DND-41 (cell line): ENCODE data around the gene CHERP.

Experiments
- ATAC-seq: fragments of 200-7000 bp; cut with Tn5 transposase; 3 replicates; pipeline ENCODE4 v1.9.1; 2021; ENCODE audit warnings: low read depth; ENCODE audit not compliant: insufficient read depth
- DNase-seq: peaks from one replicate; pipeline ENCODE4 v3.0.0-alpha.2; 2020
- H2AFZ ChIP-seq: 2 replicates; pipeline ENCODE4 v1.6.0; 2012; ENCODE audit warnings: low read depth, low read length
- H3K27ac ChIP-seq: 2 replicates; pipeline ENCODE4 v1.5.1; 2012; ENCODE audit warnings: low read length, inconsistent platforms
- H3K27me3 ChIP-seq: fragments of 200-600 bp; sonication (generic); 2 replicates; pipeline ENCODE4 v1.6.0; 2012; ENCODE audit warnings: low read length, mild to moderate bottlenecking, inconsistent platforms; ENCODE audit not compliant: insufficient read depth, poor library complexity
- H3K36me3 ChIP-seq: 2 replicates; pipeline ENCODE4 v1.5.1; 2012; ENCODE audit warnings: low read length, inconsistent platforms; ENCODE audit not compliant: insufficient read depth
- H3K4me1 ChIP-seq: 2 replicates; pipeline ENCODE4 v1.5.1; 2012; ENCODE audit warnings: mild to moderate bottlenecking, low read length; ENCODE audit not compliant: insufficient read depth
- H3K4me2 ChIP-seq: 2 replicates; pipeline ENCODE4 v1.6.0; 2012; ENCODE audit warnings: mild to moderate bottlenecking, moderate library complexity, low read length, inconsistent platforms; ENCODE audit not compliant: insufficient read depth
- H3K4me3 ChIP-seq, 2 experiments: fragments of 200-600 bp in 1 of 2; shearing (Covaris generic) in 1 of 2; 2 replicates each; pipeline ENCODE4 v1.5.1; 2012 to 2016; ENCODE audit warnings: inconsistent platforms in 2 of 2, low read length in 2 of 2, mild to moderate bottlenecking in 2 of 2, low read depth in 1 of 2, moderate library complexity in 1 of 2
- H3K79me2 ChIP-seq: 2 replicates; pipeline ENCODE4 v1.6.0; 2012; ENCODE audit warnings: low read length, inconsistent platforms; ENCODE audit not compliant: insufficient read depth
- H3K9ac ChIP-seq: 2 replicates; pipeline ENCODE4 v1.6.0; 2012; ENCODE audit warnings: low read depth, mild to moderate bottlenecking, inconsistent platforms, low read length, moderate library complexity
- H3K9me3 ChIP-seq: 2 replicates; pipeline ENCODE4 v1.5.1; 2012; ENCODE audit warnings: low read length, moderate library complexity, mild to moderate bottlenecking, inconsistent platforms; ENCODE audit not compliant: insufficient read depth, severe bottlenecking
- H4K20me1 ChIP-seq: 2 replicates; pipeline ENCODE4 v1.6.0; 2012; ENCODE audit warnings: low read length; ENCODE audit not compliant: insufficient read depth
- CTCF ChIP-seq: IDR thresholded peaks from 2 replicates; pipeline ENCODE4 v1.5.1; 2012; ENCODE audit warnings: borderline replicate concordance, low read length, moderate library complexity, mild to moderate bottlenecking; ENCODE audit not compliant: poor library complexity, severe bottlenecking; ENCODE audit errors: extremely low read depth
- EZH2 ChIP-seq: IDR thresholded peaks from 3 replicates; pipeline ENCODE4 v1.6.1; 2012; ENCODE audit warnings: borderline replicate concordance, low read depth, mild to moderate bottlenecking, moderate library complexity, low read length, inconsistent platforms; ENCODE audit not compliant: severe bottlenecking

Gene CHERP

GRCh38 chr19:16527334-16527935 is 14.8 kb downstream of the CHERP start:
- no peaks in the 10 kb centered on the region for H3K4me1 ChIP-seq
- no peak overlapping the region for H3K4me3 ChIP-seq
- H3K36me3 ChIP-seq: peaks cover 97% of the 10 kb centered on the region
- no peak overlapping the region for H3K9ac ChIP-seq
- H3K9me3 ChIP-seq: no peaks in the 10 kb centered on the region
- peaks cover 70% of the 10 kb centered on the region for H4K20me1 ChIP-seq
- peaks cover 19% of the 10 kb centered on the region for H3K79me2 ChIP-seq
- ATAC-seq (no peak), DNase-seq (no peak)
- no peak overlapping the region for H2AFZ ChIP-seq
- no peak overlapping the region for H3K4me2 ChIP-seq
- H3K27ac ChIP-seq: no peak overlapping the region
- TF ChIP-seq CTCF (no peak), EZH2 (no peak)
- H3K27me3 ChIP-seq: no peaks in the 10 kb centered on the region

- peaks cover 19% of the 10 kb centered on the region for H3K79me2 ChIP-seq
- no peak overlapping the region for H3K27ac ChIP-seq
- DNase-seq: no peak
- no peak overlapping the region for H3K9ac ChIP-seq
- no peak overlapping the region for H3K4me3 ChIP-seq
- H3K36me3 ChIP-seq: peaks cover 95% of the 10 kb centered on the region
- TF ChIP-seq EZH2 (no peak), CTCF (no peak)
- H2AFZ ChIP-seq: no peak overlapping the region
- no peak for ATAC-seq
- no peaks in the 10 kb centered on the region for H3K4me1 ChIP-seq
- H3K4me2 ChIP-seq: no peak overlapping the region
- peaks cover 67% of the 10 kb centered on the region for H4K20me1 ChIP-seq
- no peaks in the 10 kb centered on the region for H3K9me3 ChIP-seq
- H3K27me3 ChIP-seq: no peaks in the 10 kb centered on the region
Measured at GRCh38 chr19:16525751-16526481, 16.3 kb downstream of the CHERP start.

- Histone ChIP-seq H3K4me1 (no peaks in the 10 kb centered on the region), H3K27me3 (no peaks in the 10 kb centered on the region), H3K9me3 (no peaks in the 10 kb centered on the region), H3K4me3 (no peak overlapping the region), H3K27ac (no peak overlapping the region), H4K20me1 (peaks cover 68% of the 10 kb centered on the region), H3K79me2 (peaks cover 17% of the 10 kb centered on the region), H2AFZ (no peak overlapping the region), H3K9ac (no peak overlapping the region), H3K4me2 (no peak overlapping the region), H3K36me3 (peaks cover 95% of the 10 kb centered on the region)
- no peak for TF ChIP-seq EZH2
- TF ChIP-seq CTCF: no peak
- DNase-seq (no peak), ATAC-seq (no peak)
Measured at GRCh38 chr19:16524991-16525734, 17.1 kb downstream of the CHERP start.
